K562 (cell line): ENCODE data around the gene SLC1A7. TPM values are rescaled to one million over a fixed set of nuclear protein-coding genes. Genes with fewer than 3 reads are reported as not detected.

Source experiments
- BDP1 ChIP-seq: IDR thresholded peaks from 3 replicates; pipeline ENCODE4 v1.6.1; 2011; ENCODE audit not compliant: insufficient read length, insufficient read depth
- CBFA2T2 ChIP-seq: fragments of 450-650 bp; conservative IDR thresholded peaks from 2 replicates; pipeline ENCODE4 v1.6.1; 2017; ENCODE audit warnings: mild to moderate bottlenecking
- CBFA2T3 ChIP-seq: fragments of 450-650 bp; IDR thresholded peaks from 2 replicates; pipeline ENCODE4 v1.6.1; 2017
- CXXC5 ChIP-seq: fragments of 250-450 bp; sonication (Bioruptor Pico); IDR thresholded peaks from 2 replicates; pipeline ENCODE4 v1.8.0; 2022; ENCODE audit warnings: inconsistent platforms, mild to moderate bottlenecking, moderate library complexity
- DMBX1 ChIP-seq: fragments of 250-450 bp; sonication (Bioruptor Pico); IDR thresholded peaks from 2 replicates; pipeline ENCODE4 v1.8.0; 2022; ENCODE audit warnings: inconsistent platforms, mild to moderate bottlenecking, moderate library complexity, borderline replicate concordance
- DPF2 ChIP-seq: fragments of 450-650 bp; IDR thresholded peaks from 2 replicates; pipeline ENCODE4 v1.6.1; 2016
- EGR1 ChIP-seq: fragments of 450-650 bp; conservative IDR thresholded peaks from 2 replicates; pipeline ENCODE4 v1.6.1; 2017; ENCODE audit warnings: mild to moderate bottlenecking
- HMG20A ChIP-seq: fragments of 450-650 bp; formaldehyde crosslinking; conservative IDR thresholded peaks from 2 replicates; pipeline ENCODE4 v1.4.0; 2020; ENCODE audit warnings: mild to moderate bottlenecking, mixed read lengths
- JUND ChIP-seq, 2 experiments: IDR thresholded peaks; 2 replicates in 1 of 2; 3 replicates in 1 of 2; pipeline ENCODE4 v1.6.1; 2011; ENCODE audit warnings: borderline replicate concordance in 2 of 2, low read depth in 2 of 2, low read length in 2 of 2, improper control_type of control experiment in 1 of 2, missing biosample characterization in 1 of 2, missing genetic modification characterization in 1 of 2, missing genetic modification reagents in 1 of 2
- MAZ ChIP-seq, 2 experiments: fragments of 450-650 bp in 1 of 2; sonication (generic) in 1 of 2; formaldehyde crosslinking; IDR thresholded peaks in 1 of 2; conservative IDR thresholded peaks in 1 of 2; 2 replicates each; pipeline versions ENCODE4 v1.4.0 to v1.5.0; 2020; ENCODE audit warnings: mild to moderate bottlenecking in 1 of 2, missing genetic modification reagents in 1 of 2
- MEIS2 ChIP-seq: fragments of 450-650 bp; IDR thresholded peaks from 2 replicates; pipeline ENCODE4 v1.6.1; 2014; ENCODE audit warnings: mild to moderate bottlenecking; ENCODE audit not compliant: partially characterized antibody
- PHF21A ChIP-seq: fragments of 450-650 bp; IDR thresholded peaks from 2 replicates; pipeline ENCODE4 v1.6.1; 2017; ENCODE audit warnings: low read depth, borderline replicate concordance
- POLR2B ChIP-seq: fragments of 450-650 bp; IDR thresholded peaks from 2 replicates; pipeline ENCODE4 v1.6.1; 2018; ENCODE audit warnings: low read depth; ENCODE audit not compliant: partially characterized antibody
- POLR2G ChIP-seq: fragments of 200-400 bp; formaldehyde crosslinking; IDR thresholded peaks from 2 replicates; pipeline ENCODE4 v1.6.1; 2017; ENCODE audit warnings: low read depth, mild to moderate bottlenecking, antibody characterized with exemption, low read length, moderate library complexity
- POLR3A ChIP-seq: IDR thresholded peaks from 2 replicates; pipeline ENCODE4 v1.6.1; 2011; ENCODE audit warnings: borderline replicate concordance, mild to moderate bottlenecking, moderate library complexity; ENCODE audit not compliant: insufficient read length, insufficient read depth; ENCODE audit errors: extremely low read depth
- PYGO2 ChIP-seq: fragments of 450-650 bp; IDR thresholded peaks from 2 replicates; pipeline ENCODE4 v1.6.1; 2016; ENCODE audit warnings: mild to moderate bottlenecking, missing genetic modification characterization, moderate library complexity, missing compliant biosample characterization
- RAD21 ChIP-seq, 2 experiments: fragments of 250-450 bp in 1 of 2; fragments of 450-650 bp in 1 of 2; sonication (Bioruptor Pico) in 1 of 2; formaldehyde crosslinking in 1 of 2; IDR thresholded peaks in 1 of 2; conservative IDR thresholded peaks in 1 of 2; 2 replicates each; pipeline versions ENCODE4 v1.4.0 to v1.8.0; 2020 to 2022; ENCODE audit warnings: mild to moderate bottlenecking in 2 of 2, moderate library complexity in 1 of 2
- RBM25 ChIP-seq: fragments of 200-400 bp; formaldehyde crosslinking; IDR thresholded peaks from 2 replicates; pipeline ENCODE4 v1.6.1; 2018; ENCODE audit warnings: low read length, low read depth, moderate library complexity; ENCODE audit not compliant: severe bottlenecking
- RBM34 ChIP-seq: fragments of 200-400 bp; formaldehyde crosslinking; IDR thresholded peaks from 2 replicates; pipeline ENCODE4 v1.6.1; 2018; ENCODE audit warnings: low read length, borderline replicate concordance; ENCODE audit not compliant: insufficient read depth
- SNIP1 ChIP-seq: fragments of 450-650 bp; IDR thresholded peaks from 2 replicates; pipeline ENCODE4 v1.7.1; 2017; ENCODE audit warnings: low read depth, mild to moderate bottlenecking
- SOX6 ChIP-seq: fragments of 450-650 bp; IDR thresholded peaks from 2 replicates; pipeline ENCODE4 v1.6.1; 2014; ENCODE audit warnings: mild to moderate bottlenecking
- SRSF7 ChIP-seq: fragments of 200-400 bp; formaldehyde crosslinking; optimal IDR thresholded peaks from 2 replicates; pipeline ENCODE3; 2017; ENCODE audit warnings: mild to moderate bottlenecking, low read depth, low read length
- TEAD2 ChIP-seq: fragments of 450-650 bp; IDR thresholded peaks from 2 replicates; pipeline ENCODE4 v1.6.1; 2016; ENCODE audit warnings: missing genetic modification characterization, control low read depth, missing compliant biosample characterization
- ZBTB34 ChIP-seq: fragments of 250-450 bp; sonication (Bioruptor Pico); IDR thresholded peaks from 2 replicates; pipeline ENCODE4 v1.8.0; 2021; ENCODE audit warnings: mild to moderate bottlenecking, moderate library complexity
- ZFP1 ChIP-seq: fragments of 450-650 bp; formaldehyde crosslinking; IDR thresholded peaks from 2 replicates; pipeline ENCODE4 v1.4.0; 2020; ENCODE audit warnings: mild to moderate bottlenecking, mixed read lengths
- ZNF232 ChIP-seq: sonication (generic); formaldehyde crosslinking; IDR thresholded peaks from 2 replicates; pipeline ENCODE4 v1.8.0; 2022; ENCODE audit warnings: mild to moderate bottlenecking, missing genetic modification reagents
- ZNF253 ChIP-seq: fragments of 250-450 bp; sonication (Bioruptor Pico); conservative IDR thresholded peaks from 2 replicates; pipeline ENCODE4 v1.6.1; 2021; ENCODE audit warnings: mild to moderate bottlenecking
- ZNF282 ChIP-seq: sonication (generic); formaldehyde crosslinking; IDR thresholded peaks from 2 replicates; pipeline ENCODE4 v1.8.1; 2023; ENCODE audit warnings: missing genetic modification reagents
- ZNF347 ChIP-seq: fragments of 450-650 bp; formaldehyde crosslinking; IDR thresholded peaks from 2 replicates; pipeline ENCODE4 v1.4.0; 2020; ENCODE audit warnings: low read depth, mild to moderate bottlenecking, moderate library complexity
- ZNF695 ChIP-seq: fragments of 450-650 bp; formaldehyde crosslinking; IDR thresholded peaks from 2 replicates; pipeline ENCODE4 v1.4.0; 2020; ENCODE audit warnings: mild to moderate bottlenecking, moderate library complexity
- ZNF766 ChIP-seq: fragments of 200-800 bp; sonication (Bioruptor generic); conservative IDR thresholded peaks from 2 replicates; pipeline ENCODE4 v1.6.1; 2016; ENCODE audit warnings: missing genetic modification characterization, missing compliant biosample characterization
- polyA plus RNA-seq, 8 experiments: library from polyadenylated mRNA; depleted of rRNA in 4 of 8; stranded (reverse) in 5 of 8; unstranded in 3 of 8; fragments of >200 nt; fragmentation: Nextera tagmentation in 2 of 8; fragmentation: Illumina TruSeq in 1 of 8; extraction: Ambion mirVana in 2 of 8; extraction: Trizol in 1 of 8; gene quantifications; 2 replicates each; pipeline versions ENCODE4 v1.2.1 to v1.2.3, GENCODE V29; 2011 to 2014; ENCODE audit warnings: inconsistent platforms in 1 of 8, missing spikeins in 1 of 8
- total RNA-seq, 7 experiments: library from RNA; depleted of rRNA in 6 of 7; stranded (reverse); fragments of >200 nt in 6 of 7; fragmentation: Illumina TruSeq in 2 of 7; extraction: Trizol in 2 of 7; gene quantifications; 2 replicates each; pipeline versions ENCODE4 v1.2.1 to v1.2.3, GENCODE V29; 2011 to 2021; ENCODE audit warnings: low replicate concordance in 1 of 7

The SLC1A7 gene
- total and polyA plus RNA-seq, 9 of the 15 experiments (the other 6 are each of a cell fraction or from before 2014, with no cell fraction given): 0.07 TPM; not detected in 8

GRCh38 chr1:53189061-53189460 is 46.6 kb upstream of the SLC1A7 start (continued):
- TF ChIP-seq ZFP1 (no peak), PYGO2 (tag) (no peak), EGR1 (peak; percentile 86), RAD21 (CRISPR knock-in tag; conservative IDR thresholded peaks at IDR 0.05 in 1 of 2, IDR thresholded peaks at IDR 0.05 in 1 of 2) (no peak), ZNF253 (no peak), MEIS2 (no peak), RBM34 (no peak), CBFA2T2 (peak; percentile 39), ZNF232 (CRISPR knock-in tag) (no peak), SOX6 (peak; percentile 49; the same call in 1 of the 2 replicates), DPF2 (peak; percentile 36; the same call in 1 of the 2 replicates), HMG20A (CRISPR knock-in tag) (no peak), POLR2B (no peak), SNIP1 (no peak), SRSF7 (no peak), ZNF695 (CRISPR knock-in tag) (no peak), TEAD2 (tag) (no peak), DMBX1 (CRISPR knock-in tag) (no peak), POLR2G (no peak), MAZ (CRISPR knock-in tag; conservative IDR thresholded peaks at IDR 0.05 in 1 of 2, IDR thresholded peaks at IDR 0.05 in 1 of 2) (no peak), CBFA2T3 (peak; percentile 72), ZBTB34 (CRISPR knock-in tag) (no peak), BDP1 (no peak), PHF21A (no peak), ZNF347 (CRISPR knock-in tag) (no peak), ZNF282 (CRISPR knock-in tag) (no peak), POLR3A (no peak), JUND (IDR thresholded peaks at IDR 0.05; ENCODE audit: borderline replicate concordance, low read depth, low read length) (peak; percentile 22; the same call in 1 of the 2 replicates), JUND (tag; IDR thresholded peaks at IDR 0.05; ENCODE audit: borderline replicate concordance, low read depth, low read length) (no peak), CXXC5 (0 out of 2 replicates have a peak, but pooled peaks have one; percentile 26), RBM25 (no peak), ZNF766 (peak; percentile 67; the same call in 1 of the 2 replicates)
